Spleen (tissue), 13 donors: ENCODE measurements around the gene KDM3B. TPM values are rescaled to one million over a fixed set of nuclear protein-coding genes. Genes with fewer than 3 reads are reported as not detected.

Source experiments
- DNase-seq: peaks from one replicate; pipeline ENCODE4 v3.0.0-alpha.2; 2020
- H3K27ac ChIP-seq, 8 donors: fragments of 200-600 bp; sonication (generic) in 7 of 8; 1 replicate in 4 of 8; 2 replicates in 4 of 8; pipeline versions ENCODE4 v1.5.0 to v1.8.0; 2016 to 2021; ENCODE audit warnings: inconsistent platforms in 4 of 8, mild to moderate bottlenecking in 4 of 8, moderate library complexity in 1 of 8
- H3K27me3 ChIP-seq, 7 donors: fragments of 200-600 bp; sonication (generic) in 6 of 7; replicated peaks in 1 of 7; 1 replicate in 4 of 7; 2 replicates in 3 of 7; pipeline versions ENCODE4 v1.5.0 to v1.8.0; 2016 to 2021; ENCODE audit warnings: inconsistent platforms in 3 of 7, mild to moderate bottlenecking in 1 of 7
- H3K36me3 ChIP-seq, 6 donors: fragments of 200-600 bp; sonication (generic) in 5 of 6; 1 replicate in 4 of 6; 2 replicates in 2 of 6; pipeline versions ENCODE4 v1.5.0 to v1.8.0; 2016 to 2021; ENCODE audit warnings: inconsistent platforms in 2 of 6
- H3K4me1 ChIP-seq, 6 donors: fragments of 200-600 bp; sonication (generic) in 5 of 6; 1 replicate in 3 of 6; 2 replicates in 3 of 6; pipeline versions ENCODE4 v1.5.0 to v1.8.0; 2016 to 2021; ENCODE audit warnings: inconsistent platforms in 3 of 6
- H3K4me3 ChIP-seq, 8 donors: fragments of 200-600 bp; sonication (generic) in 7 of 8; 1 replicate in 4 of 8; 2 replicates in 4 of 8; pipeline versions ENCODE4 v1.5.0 to v1.8.0; 2016 to 2021; ENCODE audit warnings: inconsistent platforms in 4 of 8, mild to moderate bottlenecking in 4 of 8, moderate library complexity in 2 of 8
- H3K9me3 ChIP-seq, 8 donors: fragments of 200-600 bp; sonication (generic) in 7 of 8; 1 replicate in 4 of 8; 2 replicates in 4 of 8; pipeline versions ENCODE4 v1.5.0 to v1.8.0; 2016 to 2021; ENCODE audit warnings: inconsistent platforms in 4 of 8
- CTCF ChIP-seq, 11 experiments: fragments of 200-600 bp in 7 of 11; fragments of 450-650 bp in 4 of 11; sonication (generic) in 4 of 11; IDR thresholded peaks in 8 of 11; conservative IDR thresholded peaks in 3 of 11; 1 replicate in 7 of 11; 2 replicates in 4 of 11; pipeline versions ENCODE4 v1.4.0 to v1.8.0; 2016 to 2021; ENCODE audit warnings: antibody characterized with exemption in 11 of 11, inconsistent platforms in 4 of 11, mild to moderate bottlenecking in 1 of 11
- POLR2A ChIP-seq, 3 donors: fragments of 450-650 bp; IDR thresholded peaks; one replicate each; pipeline ENCODE4 v1.5.1; 2017; ENCODE audit warnings: antibody characterized with exemption in 3 of 3, mild to moderate bottlenecking in 1 of 3
- POLR2AphosphoS5 ChIP-seq, 3 donors: sonication (generic); formaldehyde crosslinking; IDR thresholded peaks; one replicate each; pipeline ENCODE4 v1.5.1; 2017; ENCODE audit warnings: antibody characterized with exemption in 3 of 3
- WGBS, 5 donors: extraction: QIAGEN DNeasy Blood & Tissue Kit in 3 of 5; methylation state at CpG; one replicate each; pipeline versions ENCODE4 v1.1.5 to v1.1.7; 2013 to 2018; 5-methylcytosine and 5-hydroxymethylcytosine counted together
- intact Hi-C: fragments of 100-400 bp; cut with DNase I; formaldehyde crosslinking; loops from one replicate; pipeline ENCODE4 v1.15.0; 2023; ENCODE audit warnings: low total_unique reads
- long read RNA-seq, 2 donors: transcript quantifications; one replicate each; lab custom pipeline, GENCODE V29; 2026
- polyA plus RNA-seq, 3 donors: library from polyadenylated mRNA; stranded (reverse); fragments of 200-250 nt; gene quantifications; one replicate each; pipeline ENCODE4 v1.2.1, GENCODE V29; 2013
- total RNA-seq, 7 donors: library from RNA; depleted of rRNA in 3 of 7; stranded (reverse); fragments of >200 nt in 3 of 7; fragmentation: NEBNext Ultra II Directional in 4 of 7; extraction: Animal tissue kit (Norgen Biotek cat#: 25700) in 4 of 7; gene quantifications; one replicate each; pipeline versions ENCODE4 v1.1.0 to v1.2.1, GENCODE V29; 2016 to 2021
- donor health status: healthy with polysubstance abuse.
- donor health status: DM: no; HTN: no; CAD: no; lungs with moderate emphysema.
- donor health status: DM: no; HTN: no; CAD: no.
- donor health status: Bipolar disorder and iron deficiency.
- donor health status: healthy.
- donor health status: DM: no; HTN: no; CAD: no.
- donor health status: DM: yes; HTN: yes; CAD: no.

The KDM3B gene, protein sequence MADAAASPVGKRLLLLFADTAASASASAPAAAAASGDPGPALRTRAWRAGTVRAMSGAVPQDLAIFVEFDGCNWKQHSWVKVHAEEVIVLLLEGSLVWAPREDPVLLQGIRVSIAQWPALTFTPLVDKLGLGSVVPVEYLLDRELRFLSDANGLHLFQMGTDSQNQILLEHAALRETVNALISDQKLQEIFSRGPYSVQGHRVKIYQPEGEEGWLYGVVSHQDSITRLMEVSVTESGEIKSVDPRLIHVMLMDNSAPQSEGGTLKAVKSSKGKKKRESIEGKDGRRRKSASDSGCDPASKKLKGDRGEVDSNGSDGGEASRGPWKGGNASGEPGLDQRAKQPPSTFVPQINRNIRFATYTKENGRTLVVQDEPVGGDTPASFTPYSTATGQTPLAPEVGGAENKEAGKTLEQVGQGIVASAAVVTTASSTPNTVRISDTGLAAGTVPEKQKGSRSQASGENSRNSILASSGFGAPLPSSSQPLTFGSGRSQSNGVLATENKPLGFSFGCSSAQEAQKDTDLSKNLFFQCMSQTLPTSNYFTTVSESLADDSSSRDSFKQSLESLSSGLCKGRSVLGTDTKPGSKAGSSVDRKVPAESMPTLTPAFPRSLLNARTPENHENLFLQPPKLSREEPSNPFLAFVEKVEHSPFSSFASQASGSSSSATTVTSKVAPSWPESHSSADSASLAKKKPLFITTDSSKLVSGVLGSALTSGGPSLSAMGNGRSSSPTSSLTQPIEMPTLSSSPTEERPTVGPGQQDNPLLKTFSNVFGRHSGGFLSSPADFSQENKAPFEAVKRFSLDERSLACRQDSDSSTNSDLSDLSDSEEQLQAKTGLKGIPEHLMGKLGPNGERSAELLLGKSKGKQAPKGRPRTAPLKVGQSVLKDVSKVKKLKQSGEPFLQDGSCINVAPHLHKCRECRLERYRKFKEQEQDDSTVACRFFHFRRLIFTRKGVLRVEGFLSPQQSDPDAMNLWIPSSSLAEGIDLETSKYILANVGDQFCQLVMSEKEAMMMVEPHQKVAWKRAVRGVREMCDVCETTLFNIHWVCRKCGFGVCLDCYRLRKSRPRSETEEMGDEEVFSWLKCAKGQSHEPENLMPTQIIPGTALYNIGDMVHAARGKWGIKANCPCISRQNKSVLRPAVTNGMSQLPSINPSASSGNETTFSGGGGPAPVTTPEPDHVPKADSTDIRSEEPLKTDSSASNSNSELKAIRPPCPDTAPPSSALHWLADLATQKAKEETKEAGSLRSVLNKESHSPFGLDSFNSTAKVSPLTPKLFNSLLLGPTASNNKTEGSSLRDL (N-terminal part only)
- total RNA-seq (10 to 100 TPM; 69.1 to 90.6 (median 79.6) TPM), polyA plus RNA-seq (10 to 100 TPM; 21.6 to 27.4 (median 24.8) TPM)
- long read RNA-seq, donor 1, result 0 reads
- long read RNA-seq, donor 2, partial matches to known transcripts, result 9 of 11 reads
- long read RNA-seq, donor 2, other reads (novel, unspliced or antisense), result 0 of 11 reads

GRCh38 chr5:138352071-138352721 lies at the start of gene KDM3B:
KDM3B (plus strand) TSS chr5:138352685; CDS start chr5:138352796, 111 bp downstream.
- peaks cover 0 to 9% (median 6%) of the 10 kb centered on the region in 8 donors for H3K9me3 ChIP-seq
- 8 to 46% (median 11%) methylated on average over 4 to 30 of the region's 30 CpGs for WGBS, 5 donors
- H3K4me1 ChIP-seq, result peaks cover 17 to 63% (median 35%) of the 10 kb centered on the region in 6 donors
- peak; percentile 98 for DNase-seq
- peaks cover 0 to 35% (median 14%) of the 10 kb centered on the region in 6 donors for H3K36me3 ChIP-seq
- TF ChIP-seq CTCF (IDR thresholded peaks at IDR 0.05 in 8 of 11, conservative IDR thresholded peaks at IDR 0.05 in 3 of 11), result peak; percentile 91 to 100 (median 100)
- peak; percentile 80 to 91 (median 81) for TF ChIP-seq POLR2AphosphoS5 (IDR thresholded peaks at IDR 0.05)
- TF ChIP-seq POLR2A (IDR thresholded peaks at IDR 0.05), result peak in 1 of 3 donors; percentile 44
- H3K27ac ChIP-seq, result peak within 1 kb of the TSS; percentile 96 to 100 (median 99)
- H3K4me3 ChIP-seq, result peak within 1 kb of the TSS; percentile 81 to 96 (median 84)
- H3K27me3 ChIP-seq, result no peaks in the 10 kb centered on the region
- intact Hi-C loops, result no loop called here

- H3K9me3 ChIP-seq, result peaks cover 0 to 3% (median 0%) of the 10 kb centered on the region in 8 donors
- no peaks in the 10 kb centered on the region for H3K4me1 ChIP-seq
- no peak for DNase-seq
- intact Hi-C loops, result no loop called here
- no peak overlapping the region for H3K4me3 ChIP-seq
- no peaks in the 10 kb centered on the region for H3K27me3 ChIP-seq
- WGBS, 5 donors, result 89 to 94% (median 91%) methylated on average over 6 of the region's 6 CpGs
- no peaks in the 10 kb centered on the region for H3K36me3 ChIP-seq
- H3K27ac ChIP-seq, result no peak overlapping the region
- TF ChIP-seq POLR2A (IDR thresholded peaks at IDR 0.05), result no peak
- no peak for TF ChIP-seq CTCF (IDR thresholded peaks at IDR 0.05 in 8 of 11, conservative IDR thresholded peaks at IDR 0.05 in 3 of 11)
- TF ChIP-seq POLR2AphosphoS5 (IDR thresholded peaks at IDR 0.05), result no peak
These were observed 49.1 kb upstream of the KDM3B start for GRCh38 chr5:138303372-138303771.

DNA sequence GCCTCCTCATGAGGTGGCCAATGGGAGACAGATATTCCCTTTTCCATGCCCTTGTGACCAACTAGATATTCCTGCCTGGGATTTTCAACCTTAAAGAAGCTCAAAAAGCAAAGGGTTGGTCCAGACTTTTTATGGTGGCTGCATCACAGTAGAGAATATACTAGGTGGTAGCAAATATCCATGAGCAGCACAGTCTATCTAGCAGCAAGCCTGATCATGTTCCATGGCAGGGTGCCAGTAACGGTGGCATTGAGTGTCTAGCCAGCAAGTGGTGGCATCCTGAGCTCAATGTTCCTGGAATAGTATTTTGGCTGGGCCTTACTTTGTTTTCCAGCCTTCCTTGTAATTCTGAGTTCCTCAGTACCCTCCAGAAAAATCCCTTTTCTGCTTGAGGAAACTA lies 46.7 kb upstream of the KDM3B start:
- Histone ChIP-seq H3K36me3 (no peaks in the 10 kb centered on the region), H3K4me3 (no peak overlapping the region), H3K4me1 (no peaks in the 10 kb centered on the region), H3K9me3 (no peaks in the 10 kb centered on the region), H3K27me3 (no peaks in the 10 kb centered on the region), H3K27ac (no peak overlapping the region)
- no peak for TF ChIP-seq POLR2A (IDR thresholded peaks at IDR 0.05)
- TF ChIP-seq POLR2AphosphoS5 (IDR thresholded peaks at IDR 0.05), result no peak
- no peak for TF ChIP-seq CTCF (IDR thresholded peaks at IDR 0.05 in 8 of 11, conservative IDR thresholded peaks at IDR 0.05 in 3 of 11)
- intact Hi-C loops, result no loop called here
- DNase-seq, result peak; percentile 84
- 15 to 62% (median 23%) methylated on average over 1 of the region's 1 CpG for WGBS, 5 donors
